ENCODE data around the gene CCDC77.
A peak's percentile ranks its signal among the peaks of the same experiment; 100 is the strongest.
"Not testable (repeated sequence)": the region's sequence is repeated elsewhere in the genome, so short reads cannot be mapped to it uniquely, and the experiment has no call there.

Gene CCDC77

GRCh38 chr12:401235-402028 lies at the start of gene CCDC77:
Gene CCDC77, plus strand, starts transcription at chr12:401644. Its CDS starts 7,740 bp downstream, at chr12:409384.
- DNase-seq = peak; percentile 93

- peak; percentile 41 for DNase-seq
Observed at GRCh38 chr12:356276-356988, 45.0 kb upstream of the CCDC77 start.

- DNase-seq = no peak
Observed at GRCh38 chr12:359091-359490, 42.4 kb upstream of the CCDC77 start.

- DNase-seq = no peak
Observed at GRCh38 chr12:366820-367219, 34.6 kb upstream of the CCDC77 start.

- DNase-seq = no peak
Observed at GRCh38 chr12:367972-368371, 33.5 kb upstream of the CCDC77 start.

GRCh38 chr12:370739-371485 lies 30.5 kb upstream of the CCDC77 start:
- DNase-seq = not testable (repeated sequence)

GRCh38 chr12:386651-387050 lies 14.8 kb upstream of the CCDC77 start:
- peak; percentile 33 for DNase-seq

- DNase-seq = no peak
Observed at GRCh38 chr12:388012-388411, 13.4 kb upstream of the CCDC77 start.

- DNase-seq = peak; percentile 36
Observed at GRCh38 chr12:388541-389141, 12.8 kb upstream of the CCDC77 start.

GRCh38 chr12:389142-390096 lies 12.0 kb upstream of the CCDC77 start, which contains the start of gene KDM5A:
Gene KDM5A, minus strand, starts transcription at chr12:389320. Its CDS starts 229 bp downstream, at chr12:389091.
- DNase-seq = peak; percentile 92

- no peak for DNase-seq
Observed at GRCh38 chr12:400828-401227, 616 bp upstream of the CCDC77 start.

- DNase-seq = peak; percentile 40
Observed at GRCh38 chr12:402029-402389, 565 bp downstream of the CCDC77 start.

GRCh38 chr12:414859-415258 lies 13.4 kb downstream of the CCDC77 start:
- DNase-seq = no peak

GRCh38 chr12:418432-418831 lies 17.0 kb downstream of the CCDC77 start:
- no peak for DNase-seq

GRCh38 chr12:422526-422925 lies 21.1 kb downstream of the CCDC77 start:
- DNase-seq = no peak

- not testable (repeated sequence) for DNase-seq
Observed at GRCh38 chr12:435737-436136, 34.3 kb downstream of the CCDC77 start.

GRCh38 chr12:442235-442884 lies 40.9 kb downstream of the CCDC77 start:
- peak; percentile 52 for DNase-seq

- DNase-seq = no peak
Observed at GRCh38 chr12:447141-447540, 45.7 kb downstream of the CCDC77 start.

GRCh38 chr12:449203-449602 lies 47.8 kb downstream of the CCDC77 start:
- DNase-seq = no peak

- no peak for DNase-seq
Observed at GRCh38 chr12:450438-450837, 49.0 kb downstream of the CCDC77 start.

GRCh38 chr12:452667-453210 lies 51.3 kb downstream of the CCDC77 start:
- no peak for DNase-seq
